Smooth muscle cell (in vitro differentiated cells): Measurements from ENCODE around the gene HSPA1L. TPM values are rescaled to one million over a fixed set of nuclear protein-coding genes. Genes with fewer than 3 reads are reported as not detected.

ENCODE experiments used
- DNase-seq: peaks from one replicate; lab custom pipeline; 2025; ENCODE audit not compliant: unreplicated experiment; lab: John Stamatoyannopoulos, UW
- H2AFZ ChIP-seq: fragments of 200-600 bp; sonication (generic); 2 replicates; pipeline ENCODE4 v1.6.0; 2016; ENCODE audit warnings: antibody characterized with exemption, low read depth, mild to moderate bottlenecking
- H3F3A ChIP-seq: fragments of 200-600 bp; sonication (generic); 2 replicates; pipeline ENCODE4 v1.6.0; 2017; ENCODE audit warnings: antibody characterized with exemption, low read depth
- H3K27ac ChIP-seq: fragments of 200-600 bp; sonication (generic); 2 replicates; pipeline ENCODE4 v1.5.1; 2016; ENCODE audit warnings: low read depth, mild to moderate bottlenecking
- H3K27me3 ChIP-seq: fragments of 200-600 bp; sonication (generic); 2 replicates; pipeline ENCODE4 v1.6.1; 2016; ENCODE audit warnings: low read depth, mild to moderate bottlenecking
- H3K36me3 ChIP-seq: fragments of 200-600 bp; sonication (generic); 2 replicates; pipeline ENCODE4 v1.5.1; 2016; ENCODE audit warnings: low read depth
- H3K4me1 ChIP-seq: fragments of 200-600 bp; sonication (generic); 2 replicates; pipeline ENCODE4 v1.5.1; 2016; ENCODE audit warnings: low read depth
- H3K4me2 ChIP-seq: fragments of 200-600 bp; sonication (generic); 2 replicates; pipeline ENCODE4 v1.6.0; 2016; ENCODE audit warnings: mild to moderate bottlenecking
- H3K4me3 ChIP-seq: fragments of 200-600 bp; sonication (generic); 2 replicates; pipeline ENCODE4 v1.5.1; 2016; ENCODE audit warnings: mild to moderate bottlenecking
- H3K79me2 ChIP-seq: fragments of 200-600 bp; sonication (generic); 2 replicates; pipeline ENCODE4 v1.6.0; 2016; ENCODE audit warnings: low read depth, mild to moderate bottlenecking
- H3K9ac ChIP-seq: fragments of 200-600 bp; sonication (generic); 2 replicates; pipeline ENCODE4 v1.6.0; 2016; ENCODE audit warnings: low read depth
- H3K9me3 ChIP-seq: fragments of 200-600 bp; sonication (generic); replicated peaks from 2 replicates; pipeline ENCODE4 v1.5.1; 2016; ENCODE audit warnings: low read depth
- H4K20me1 ChIP-seq: fragments of 200-600 bp; sonication (generic); 2 replicates; pipeline ENCODE4 v1.6.0; 2016; ENCODE audit warnings: low read depth
- CTCF ChIP-seq: fragments of 200-600 bp; sonication (generic); IDR thresholded peaks from 2 replicates; pipeline ENCODE4 v1.5.1; 2017; ENCODE audit warnings: borderline replicate concordance, mild to moderate bottlenecking, antibody characterized with exemption; ENCODE audit not compliant: insufficient read depth, poor library complexity, severe bottlenecking
- WGBS: methylation state at CpG from one replicate; pipeline ENCODE4 v1.1.7; 2016; ENCODE audit warnings: low lambda C conversion rate; 5-methylcytosine and 5-hydroxymethylcytosine counted together
- polyA plus RNA-seq: library from polyadenylated mRNA; unstranded; fragments of >200 nt; fragmentation: Nextera tagmentation; extraction: Ambion mirVana; gene quantifications from 2 replicates; pipeline ENCODE4 v1.2.1, GENCODE V29; 2016
- total RNA-seq: library from RNA; depleted of rRNA; stranded (reverse); fragments of >200 nt; gene quantifications from 2 replicates; pipeline ENCODE4 v1.2.3, GENCODE V29; 2014

Gene HSPA1L
- total and polyA plus RNA-seq, 2 experiments from 2014 or later = 0.19 to 0.63 TPM

DNA sequence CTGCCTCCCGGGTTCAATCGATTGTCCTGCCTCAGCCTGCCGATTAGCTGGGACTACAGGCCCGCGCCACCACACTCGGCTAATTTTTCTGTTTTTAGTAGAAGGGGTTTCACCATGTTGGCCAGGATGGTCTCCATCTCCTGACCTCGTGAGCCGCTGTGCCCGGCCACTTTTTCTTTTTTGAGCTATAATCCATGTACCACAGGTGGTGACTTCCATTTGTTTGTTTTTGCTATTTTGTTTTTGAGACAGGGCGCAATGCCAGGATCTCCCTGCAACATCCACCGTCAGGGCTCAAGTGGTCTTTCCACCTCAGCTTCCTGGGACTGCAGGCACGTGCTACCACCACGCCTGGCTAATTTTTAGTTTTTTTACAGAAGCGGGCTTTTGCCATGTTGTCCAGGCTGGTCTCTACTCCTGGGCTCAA, 21.0 kb upstream of the HSPA1L start:
- no peak for DNase-seq

GRCh38 chr6:31834367-31835250, 19.5 kb upstream of the HSPA1L start:
- H3K36me3 ChIP-seq = peaks cover 12% of the 10 kb centered on the region
- peak; percentile 62 for DNase-seq
- peaks cover 44% of the 10 kb centered on the region for H4K20me1 ChIP-seq
- H3K9me3 ChIP-seq = no peaks in the 10 kb centered on the region
- TF ChIP-seq CTCF = no peak
- H3K4me1 ChIP-seq = peaks cover 27% of the 10 kb centered on the region
- H3K4me3 ChIP-seq = peak overlapping the region; percentile 75
- peak overlapping the region; percentile 96 for H3K4me2 ChIP-seq
- H3K27ac ChIP-seq = peak overlapping the region; percentile 98
- H3K9ac ChIP-seq = peak overlapping the region; percentile 96
- peaks cover 57% of the 10 kb centered on the region for H3K79me2 ChIP-seq
- H3K27me3 ChIP-seq = no peaks in the 10 kb centered on the region
- 1% methylated on average over 59 of the region's 59 CpGs for WGBS
- peaks cover 25% of the 10 kb centered on the region for H3F3A ChIP-seq
- H2AFZ ChIP-seq = peak overlapping the region; percentile 64

More for the DNA sequence above, 21.0 kb upstream of the HSPA1L start:
- peaks cover 45% of the 10 kb centered on the region for H3K79me2 ChIP-seq
- no peak overlapping the region for H2AFZ ChIP-seq
- 5% methylated on average over 14 of the region's 14 CpGs for WGBS
- H3K4me2 ChIP-seq = peak overlapping the region; percentile 96
- peaks cover 44% of the 10 kb centered on the region for H4K20me1 ChIP-seq
- peaks cover 27% of the 10 kb centered on the region for H3K4me1 ChIP-seq
- no peaks in the 10 kb centered on the region for H3K27me3 ChIP-seq
- H3F3A ChIP-seq = peaks cover 36% of the 10 kb centered on the region
- peak overlapping the region; percentile 98 for H3K27ac ChIP-seq
- no peaks in the 10 kb centered on the region for H3K9me3 ChIP-seq
- peak overlapping the region; percentile 75 for H3K4me3 ChIP-seq
- H3K9ac ChIP-seq = peak overlapping the region; percentile 96
- TF ChIP-seq CTCF = no peak
- peaks cover 14% of the 10 kb centered on the region for H3K36me3 ChIP-seq

GRCh38 chr6:31831350-31832215, 16.5 kb upstream of the HSPA1L start:
- H3F3A ChIP-seq = peaks cover 7% of the 10 kb centered on the region
- no peak overlapping the region for H2AFZ ChIP-seq
- TF ChIP-seq CTCF = no peak
- H3K79me2 ChIP-seq = peaks cover 40% of the 10 kb centered on the region
- no peaks in the 10 kb centered on the region for H3K36me3 ChIP-seq
- no peak overlapping the region for H3K27ac ChIP-seq
- no peaks in the 10 kb centered on the region for H3K9me3 ChIP-seq
- DNase-seq = no peak
- WGBS = 94% methylated on average over 15 of the region's 15 CpGs
- peaks cover 15% of the 10 kb centered on the region for H4K20me1 ChIP-seq
- H3K27me3 ChIP-seq = no peaks in the 10 kb centered on the region
- no peak overlapping the region for H3K9ac ChIP-seq
- peaks cover 10% of the 10 kb centered on the region for H3K4me1 ChIP-seq
- H3K4me2 ChIP-seq = peak overlapping the region; percentile 94
- peak overlapping the region; percentile 86 for H3K4me3 ChIP-seq
